ENCODE measurements around the gene ZNF280B.
"Not testable (repeated sequence)": the region's sequence is repeated elsewhere in the genome, so short reads cannot be mapped to it uniquely, and the experiment has no call there.

Gene ZNF280B

DNA sequence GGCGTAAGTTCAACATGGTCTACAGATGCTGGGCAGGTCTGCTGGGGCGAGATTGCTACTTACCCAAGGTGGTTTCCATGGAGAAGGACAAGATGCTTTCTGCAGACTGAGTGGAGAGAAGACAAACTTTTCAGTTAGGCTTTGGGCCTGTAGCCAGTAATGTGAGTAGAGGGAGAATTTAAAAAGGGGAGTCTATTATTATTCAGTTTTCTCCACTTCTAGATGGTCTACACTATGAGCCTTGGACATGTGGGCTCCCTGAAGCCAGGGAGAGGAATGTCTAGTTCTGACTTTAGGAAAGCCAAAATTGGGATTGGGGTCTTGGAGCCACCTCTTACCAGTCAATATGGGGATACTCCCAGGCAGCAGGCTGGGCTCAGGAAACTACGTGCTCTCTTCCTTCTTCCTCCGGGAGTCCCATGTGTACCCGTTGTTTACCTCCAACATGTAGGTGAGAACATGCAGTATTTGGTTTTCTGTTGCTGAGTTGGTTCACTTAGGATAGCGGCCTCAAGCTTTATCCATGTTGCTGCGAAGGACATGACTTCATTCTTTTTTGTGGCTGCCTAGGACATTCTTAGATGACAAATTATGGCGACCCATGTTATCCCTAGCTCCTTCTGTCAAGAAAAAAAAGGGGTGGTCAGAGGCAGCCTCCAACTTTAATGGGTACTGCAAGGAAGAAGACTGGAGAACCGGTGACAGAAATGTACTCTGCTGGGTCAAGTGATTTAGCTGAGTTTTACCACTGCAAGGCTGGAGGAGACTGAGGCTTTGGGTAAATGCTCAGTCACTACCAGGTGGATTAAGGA lies 26.3 kb upstream of the ZNF280B start:
- DNase-seq, result no peak

DNA sequence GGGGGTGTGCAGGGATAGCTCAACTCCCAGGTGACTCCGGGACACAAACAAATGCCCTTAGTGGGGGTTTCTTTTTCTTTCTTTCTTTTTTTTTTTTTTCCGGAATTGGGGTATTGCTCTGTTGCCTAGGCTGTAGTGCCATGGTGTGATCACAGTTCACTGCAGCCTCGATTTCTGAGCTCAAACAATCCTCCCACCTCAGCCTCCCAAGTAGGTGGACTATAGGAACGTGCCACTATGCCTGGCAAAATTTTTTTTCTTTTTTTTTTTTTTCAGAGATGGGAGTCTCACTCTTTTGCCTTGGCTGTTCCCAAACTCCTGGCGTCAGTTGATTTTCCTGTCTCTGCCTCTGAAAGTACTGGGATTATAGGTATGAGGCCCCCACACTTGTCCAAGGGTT lies 25.3 kb upstream of the ZNF280B start:
- no peak for DNase-seq

DNA sequence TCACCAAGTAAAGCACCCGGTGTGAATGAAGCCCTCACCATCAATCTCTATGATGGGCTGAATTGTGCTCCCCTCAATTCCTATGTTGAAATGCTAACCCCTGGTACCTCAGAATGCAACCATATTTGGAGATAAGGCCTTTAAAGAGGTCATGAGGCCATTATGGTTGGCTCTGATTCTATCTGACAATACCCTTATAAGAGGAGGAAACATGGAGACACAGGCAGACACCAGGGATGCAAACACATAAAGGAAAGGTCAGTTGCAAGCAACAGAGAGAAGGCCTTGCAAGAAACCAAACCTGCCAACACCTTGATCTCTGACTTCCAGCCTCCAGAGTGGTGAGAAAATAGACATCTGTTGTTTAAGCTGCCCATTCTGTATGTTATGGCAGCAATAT lies 24.9 kb upstream of the ZNF280B start:
- DNase-seq, result no peak

DNA sequence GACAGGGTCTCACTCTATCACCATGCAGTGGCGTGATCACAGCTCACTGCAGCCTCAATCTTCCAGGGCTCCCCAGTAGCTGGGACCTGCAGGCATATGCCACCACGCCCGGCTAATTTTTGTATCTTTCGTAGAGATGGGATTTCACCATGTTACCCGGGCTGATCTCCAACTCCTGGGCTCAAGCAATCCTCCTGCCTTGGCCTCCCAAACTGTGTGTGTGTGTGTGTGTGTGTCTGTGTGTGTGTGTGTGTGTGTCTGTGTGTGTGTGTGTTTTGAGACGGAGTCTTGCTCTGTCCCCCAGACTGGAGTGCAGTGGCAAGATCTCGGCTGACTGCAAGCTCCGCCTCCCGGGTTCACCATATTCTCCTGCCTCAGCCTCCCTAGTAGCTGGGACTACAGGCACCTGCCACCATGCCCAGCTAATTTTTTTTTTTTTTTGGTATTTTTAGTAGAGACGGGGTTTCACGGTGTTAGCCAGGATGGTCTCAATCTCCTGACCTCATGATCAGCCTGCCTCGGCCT lies 24.1 kb upstream of the ZNF280B start:
- DNase-seq, result not testable (repeated sequence)

DNA sequence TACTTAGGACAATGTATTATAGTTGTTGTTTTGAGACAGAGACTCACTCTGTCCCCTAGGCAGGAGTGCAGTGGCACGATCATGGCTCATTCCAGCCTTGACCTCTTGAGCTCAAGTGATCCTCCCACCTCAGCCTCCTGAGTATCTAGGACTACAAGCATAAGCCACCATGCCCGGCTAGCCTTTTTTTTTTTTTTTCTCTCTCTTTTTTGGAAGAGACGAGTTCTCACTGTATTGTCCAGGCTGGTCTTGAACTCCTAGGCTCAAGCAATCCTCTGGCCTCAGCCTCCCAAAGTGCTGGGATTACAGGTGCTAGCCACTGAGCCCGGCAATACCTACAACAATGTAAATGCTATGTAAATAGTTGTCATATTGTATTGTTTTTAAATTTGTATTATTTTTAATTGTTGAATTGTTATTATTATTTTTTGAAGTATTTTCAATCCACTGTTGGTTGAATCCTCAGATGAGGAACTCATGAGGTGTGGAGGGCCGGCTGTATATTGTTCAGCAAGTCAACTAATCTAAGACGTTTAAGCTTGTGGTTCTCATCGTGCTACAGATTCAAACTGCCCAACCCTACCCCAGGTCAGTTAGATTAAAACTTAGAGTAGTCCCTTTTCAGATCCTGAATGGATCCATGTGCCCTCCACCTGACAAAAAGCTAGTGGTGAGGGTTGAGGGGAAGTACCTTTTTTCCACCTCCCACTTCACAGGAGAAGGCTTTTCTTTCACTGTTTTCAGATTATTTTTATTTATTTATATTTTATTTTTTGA lies 23.4 kb upstream of the ZNF280B start:
- DNase-seq, result no peak

DNA sequence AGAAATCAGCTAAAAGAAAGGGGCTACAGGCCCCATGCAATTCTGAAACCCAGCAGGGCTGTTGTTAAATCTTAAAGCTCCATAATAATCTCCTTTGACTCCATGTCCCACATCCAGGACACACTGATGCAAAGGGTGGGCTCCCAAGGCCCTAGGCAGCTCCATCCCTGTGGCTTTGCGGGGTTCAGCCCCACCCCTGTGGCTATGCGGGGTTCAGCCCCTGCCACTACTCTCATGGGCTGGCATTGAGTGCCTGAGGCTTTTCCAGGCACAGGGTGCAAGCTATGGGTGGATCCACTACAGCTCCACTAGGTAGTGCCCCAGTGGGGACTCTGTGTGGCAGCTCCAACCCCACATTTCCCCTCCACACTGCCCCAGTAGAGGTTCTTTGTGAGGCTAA lies 20.2 kb upstream of the ZNF280B start:
- no peak for DNase-seq

DNA sequence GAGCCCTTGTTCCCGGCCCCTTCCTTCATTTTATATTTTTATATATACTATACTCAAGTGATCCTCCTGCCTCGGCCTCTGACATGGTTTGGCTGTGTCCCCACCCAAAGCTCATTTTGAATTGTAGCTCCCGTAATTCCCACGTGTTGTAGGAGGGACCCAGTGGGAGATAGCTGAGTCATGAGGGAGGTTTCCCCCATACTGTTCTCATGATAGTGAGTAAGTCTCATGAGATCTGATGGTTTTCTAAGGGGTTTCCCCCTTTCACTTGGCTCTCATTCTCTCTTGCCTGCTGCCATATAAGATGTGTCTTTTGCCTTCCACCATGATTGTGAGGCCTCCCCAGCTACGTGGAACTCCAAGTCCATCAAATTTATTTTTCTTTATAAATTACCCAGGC lies 18.8 kb upstream of the ZNF280B start:
- no peak for DNase-seq

DNA sequence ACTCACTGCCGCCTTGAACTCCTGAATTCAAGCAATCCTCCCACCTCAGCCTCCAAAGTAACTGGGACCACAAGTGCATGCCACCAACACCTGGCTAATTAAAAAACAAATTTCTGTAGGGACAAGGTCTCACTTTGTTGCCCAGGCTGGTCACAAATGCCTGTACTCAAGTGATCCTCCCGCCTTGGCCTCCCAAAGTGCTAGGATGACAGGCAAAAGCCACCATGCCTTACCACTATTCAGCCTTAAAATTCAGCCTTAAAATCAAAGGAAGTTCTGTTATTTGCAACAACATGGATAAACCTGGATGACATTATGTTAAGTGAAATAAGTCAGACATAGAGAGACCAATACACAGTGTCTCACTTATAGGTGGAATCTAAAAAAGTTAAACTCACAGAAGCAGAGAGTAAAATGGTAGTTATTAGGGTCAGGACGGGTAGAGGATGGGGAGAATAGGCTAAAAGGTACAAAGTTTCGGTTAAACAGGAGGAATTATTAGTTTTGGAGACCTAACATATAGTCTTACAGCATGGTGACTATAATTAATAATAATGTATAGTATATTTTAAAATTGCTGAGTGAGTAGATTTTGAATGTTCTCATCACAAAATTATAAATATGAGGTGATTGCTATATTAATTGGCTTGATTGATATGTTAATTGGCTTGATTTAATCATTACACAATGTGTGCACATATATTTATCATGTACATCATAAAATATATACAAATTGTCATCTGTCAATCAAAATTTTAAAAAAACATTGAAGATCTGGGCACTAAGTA lies 17.8 kb upstream of the ZNF280B start:
- no peak for DNase-seq

DNA sequence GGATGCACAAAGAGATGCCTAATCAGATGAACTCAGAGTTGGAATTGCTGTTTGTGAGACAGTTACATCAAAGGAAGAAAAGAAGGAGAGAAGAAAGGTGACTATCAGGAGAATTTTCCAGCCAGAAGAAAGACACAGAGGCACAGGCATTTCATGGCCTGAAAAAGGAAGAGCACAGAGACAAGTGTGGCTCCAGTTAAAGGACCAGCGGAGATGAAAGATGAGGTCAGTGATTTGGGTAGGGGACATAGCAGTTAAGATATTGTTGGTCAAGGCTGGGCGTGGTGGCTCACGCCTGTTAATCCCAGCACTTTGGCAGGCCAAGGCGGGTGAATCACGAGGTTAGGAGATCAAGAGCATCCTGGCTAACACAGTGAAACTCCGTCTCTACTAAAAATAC lies 15.0 kb upstream of the ZNF280B start:
- DNase-seq, result no peak

DNA sequence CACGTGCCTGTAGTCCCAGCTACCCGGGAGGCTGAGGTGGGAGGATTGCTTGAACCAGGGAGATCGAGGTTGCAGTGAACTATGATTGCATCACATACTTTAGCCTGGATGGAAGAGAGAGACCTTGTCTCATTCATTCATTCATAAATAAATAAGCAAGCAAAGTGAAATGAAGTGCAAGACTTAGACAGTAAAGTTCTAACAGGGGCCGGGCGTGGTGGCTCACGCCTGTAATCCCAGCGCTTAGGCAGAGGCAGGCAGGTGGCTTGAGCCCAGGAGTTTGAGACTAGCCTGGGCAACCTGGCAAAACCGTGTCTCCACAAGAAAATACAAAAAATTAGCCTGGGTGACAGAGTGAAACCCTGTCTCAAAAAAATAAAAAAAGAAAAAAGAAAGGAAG lies 13.1 kb upstream of the ZNF280B start:
- DNase-seq, result no peak

DNA sequence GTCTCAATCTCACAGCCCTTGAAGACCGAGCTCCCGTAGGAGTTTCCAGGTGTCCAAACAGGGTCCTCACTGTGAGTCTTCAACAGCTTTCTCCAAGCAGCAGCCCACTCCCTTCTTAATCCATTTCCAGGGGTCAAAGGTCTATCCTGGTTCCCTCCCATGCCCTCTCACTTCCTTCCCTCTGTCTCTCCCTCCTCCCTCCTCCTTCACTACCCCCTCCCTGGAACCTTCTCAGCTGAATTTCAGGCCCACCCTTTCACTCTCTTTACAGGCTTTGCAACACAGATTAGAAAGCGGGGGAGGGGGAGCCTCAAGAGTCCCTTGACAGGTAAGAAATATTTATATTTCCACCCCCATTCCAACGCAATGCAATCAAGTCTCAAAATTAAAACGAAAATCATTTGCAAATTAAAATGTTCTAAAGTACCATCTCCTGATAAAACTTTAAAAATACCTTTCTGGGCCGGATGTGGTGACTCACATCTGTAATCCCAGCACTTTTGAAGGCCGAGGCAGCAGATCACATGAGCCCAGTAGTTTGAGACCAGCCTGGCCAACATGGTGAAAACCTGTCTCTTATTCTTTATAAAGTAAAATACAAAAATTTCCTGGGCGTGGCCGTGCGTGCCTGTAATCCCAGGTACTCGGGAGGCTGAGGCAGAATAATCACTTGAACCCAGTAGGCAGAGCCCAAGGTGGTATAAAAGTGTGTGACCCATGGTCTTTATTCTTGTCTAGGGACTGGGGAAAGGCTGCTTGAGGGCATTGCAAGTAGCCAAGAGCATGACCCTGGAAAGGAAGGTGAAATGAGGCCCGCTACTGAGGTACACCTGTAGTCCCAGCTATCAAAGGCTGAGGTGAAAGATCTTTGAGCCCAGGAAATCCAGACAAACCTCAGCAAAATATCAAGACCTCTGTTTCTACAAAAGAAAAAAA lies 12.4 kb upstream of the ZNF280B start:
- no peak for DNase-seq

DNA sequence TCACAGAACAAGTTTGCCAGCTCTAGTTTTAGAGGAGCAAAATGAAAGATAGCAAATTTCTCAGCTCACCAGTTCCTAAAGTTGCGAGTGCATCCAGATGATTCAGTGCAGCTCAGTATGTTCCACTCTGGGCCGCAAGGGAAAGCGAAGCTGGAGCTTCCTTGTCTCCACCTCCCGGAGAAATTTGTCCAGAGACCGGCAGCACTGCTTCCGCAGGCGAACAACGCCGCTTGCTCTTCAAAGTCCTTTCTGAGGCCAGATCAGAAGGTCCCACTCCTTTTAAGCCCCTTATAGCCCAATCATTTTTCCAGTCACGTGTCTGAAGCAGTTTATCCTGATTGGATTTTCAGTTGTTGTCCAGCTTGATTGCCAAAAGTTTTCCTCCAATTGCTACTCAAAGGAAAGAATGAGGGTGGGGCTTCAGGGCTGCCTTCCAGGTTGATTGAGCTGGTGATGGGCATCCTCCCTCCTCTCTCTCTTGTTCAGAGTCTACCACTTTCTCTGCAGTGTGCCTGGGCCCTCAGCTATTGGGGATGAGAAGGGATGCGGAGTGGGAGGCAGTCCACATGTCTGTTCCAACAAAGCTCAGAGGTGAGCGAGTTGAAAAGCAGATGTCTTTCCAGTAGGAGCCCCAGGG lies 11.6 kb upstream of the ZNF280B start, which contains the start of gene ZNF280A:
Gene ZNF280A, minus strand, starts transcription at position 251 of the 637 bp plus-strand sequence. CDS start 4,640 bp downstream, outside the sequence.
- DNase-seq, result no peak

DNA sequence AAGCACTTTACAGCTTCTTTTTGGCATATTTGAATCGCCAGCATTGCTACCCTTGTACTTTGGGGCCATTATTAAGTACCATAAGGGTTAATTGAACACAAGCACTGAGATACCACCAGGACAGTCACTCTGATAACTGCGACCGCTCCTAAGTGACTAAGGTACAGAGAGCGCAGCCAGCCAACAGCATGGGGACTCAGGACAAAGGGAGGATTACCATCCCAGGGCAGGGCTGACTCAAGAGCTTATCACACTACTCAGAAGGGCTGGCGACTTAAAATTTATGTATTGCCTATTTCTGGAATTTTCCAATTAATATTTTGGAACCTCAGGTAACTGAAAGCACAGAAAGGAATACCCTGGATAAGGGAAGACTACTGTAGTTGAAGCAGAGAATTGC lies 11.0 kb upstream of the ZNF280B start:
- DNase-seq, result no peak

DNA sequence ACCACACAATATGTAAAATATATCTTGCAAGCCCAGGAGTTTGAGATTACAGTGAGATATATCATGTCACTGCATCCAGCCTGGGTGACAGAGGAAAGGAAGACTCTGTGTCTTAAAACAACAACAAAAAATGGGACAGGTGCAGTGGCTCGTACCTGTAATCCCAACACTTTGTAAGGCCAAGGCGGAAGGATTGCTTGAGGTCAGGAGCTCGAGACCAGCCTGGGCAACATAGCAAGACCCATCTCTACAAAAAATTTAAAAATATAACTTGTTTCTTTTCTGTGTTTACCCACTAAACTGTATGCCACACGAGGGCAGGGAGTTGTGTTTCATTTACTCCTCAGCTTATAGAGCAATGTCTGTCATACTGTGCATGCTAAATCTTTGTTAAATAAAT lies 8.4 kb upstream of the ZNF280B start:
- no peak for DNase-seq

DNA sequence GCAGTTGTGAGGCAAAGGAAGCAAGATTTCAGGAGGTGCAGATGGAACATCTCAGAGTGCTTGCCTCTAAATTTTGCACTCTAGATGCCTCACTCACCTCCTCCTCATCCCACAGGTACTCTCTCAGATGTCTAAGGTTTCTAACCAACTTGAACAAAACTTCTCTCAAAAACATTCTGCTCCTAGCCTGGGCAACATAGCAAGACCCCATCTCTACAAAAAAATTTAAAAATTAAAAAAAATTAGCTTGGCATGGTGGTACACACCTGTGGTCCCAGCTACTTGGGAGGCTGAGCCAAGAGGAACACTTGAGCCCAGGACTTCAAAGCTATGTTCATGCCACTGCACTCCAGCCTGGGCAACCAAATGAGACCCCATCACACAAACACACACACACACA lies 7.3 kb upstream of the ZNF280B start:
- DNase-seq, result no peak

DNA sequence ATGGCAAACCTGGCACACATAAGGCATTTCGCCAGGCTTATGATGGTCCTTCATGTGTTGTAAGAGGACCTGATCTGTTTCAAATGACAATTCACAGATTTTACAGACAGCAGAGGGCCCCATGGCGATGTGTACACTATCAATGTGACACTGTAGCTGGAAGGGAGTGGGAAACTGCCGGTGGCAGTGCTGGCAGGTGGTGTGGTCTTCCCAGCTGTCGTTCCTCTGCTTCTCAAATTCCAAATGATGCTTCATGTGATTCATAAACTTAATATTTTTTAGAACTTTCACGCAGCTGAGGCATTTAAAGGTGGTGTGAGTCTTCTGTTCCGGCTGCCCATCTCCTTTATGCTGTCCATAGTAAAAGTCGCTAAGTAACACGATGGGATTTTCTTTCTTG lies 5.9 kb upstream of the ZNF280B start:
- not testable (repeated sequence) for DNase-seq

DNA sequence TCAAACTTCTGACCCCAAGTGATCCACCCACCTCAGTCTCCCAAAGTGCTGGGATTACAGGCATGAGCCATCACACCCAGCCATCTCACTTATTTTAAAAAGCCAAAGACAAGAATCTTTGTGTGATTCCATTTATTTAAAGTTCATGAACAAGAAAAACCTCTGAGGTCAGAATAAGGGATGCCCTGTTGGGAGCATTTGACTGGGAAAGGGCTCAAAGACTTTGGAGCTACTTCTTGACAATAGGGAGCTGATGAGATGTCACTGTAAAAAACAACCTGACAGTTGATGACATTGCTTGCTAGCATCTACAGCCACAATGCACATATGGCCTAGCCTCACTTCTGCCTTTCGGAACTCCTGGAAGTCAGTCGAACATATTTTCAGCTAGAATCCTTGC lies 5.1 kb upstream of the ZNF280B start:
- no peak for DNase-seq

DNA sequence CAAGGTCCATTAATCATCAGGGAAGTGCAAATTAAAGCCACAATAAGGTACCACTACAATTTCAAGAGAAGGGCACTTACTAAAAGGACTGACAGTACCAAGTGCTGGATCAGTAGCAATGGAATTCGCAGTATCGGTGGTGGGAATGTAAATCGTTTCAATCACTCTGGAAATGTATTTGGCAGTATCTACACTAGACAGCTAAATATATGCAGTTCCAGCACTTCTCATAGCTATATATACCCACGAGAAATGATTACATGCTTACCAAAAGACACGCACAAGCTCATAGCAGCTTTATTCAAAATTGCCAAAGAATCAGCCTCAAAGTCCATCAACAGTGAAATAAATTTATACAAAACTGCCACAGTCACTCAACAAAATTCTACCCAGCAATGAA lies 4.4 kb upstream of the ZNF280B start:
- no peak for DNase-seq

DNA sequence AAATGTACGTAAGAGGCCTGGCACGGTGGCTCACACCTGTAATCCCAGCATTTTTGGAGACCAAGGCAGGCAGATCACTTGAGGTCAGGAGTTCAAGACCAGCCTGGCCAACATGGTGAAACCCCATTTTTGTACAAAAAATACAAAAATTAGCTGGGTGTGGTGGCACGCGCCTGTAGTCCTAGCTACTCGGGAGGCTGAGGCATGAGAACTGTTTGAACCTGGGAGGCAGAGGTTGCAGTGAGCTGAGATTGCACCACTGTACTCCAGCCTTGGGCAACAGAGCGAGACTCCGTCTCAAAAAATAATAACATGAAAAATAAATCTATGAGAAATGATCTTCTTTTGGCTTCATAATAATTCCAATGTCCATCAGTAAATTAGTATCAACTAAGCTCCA lies 2.3 kb upstream of the ZNF280B start:
- DNase-seq, result not testable (repeated sequence)

DNA sequence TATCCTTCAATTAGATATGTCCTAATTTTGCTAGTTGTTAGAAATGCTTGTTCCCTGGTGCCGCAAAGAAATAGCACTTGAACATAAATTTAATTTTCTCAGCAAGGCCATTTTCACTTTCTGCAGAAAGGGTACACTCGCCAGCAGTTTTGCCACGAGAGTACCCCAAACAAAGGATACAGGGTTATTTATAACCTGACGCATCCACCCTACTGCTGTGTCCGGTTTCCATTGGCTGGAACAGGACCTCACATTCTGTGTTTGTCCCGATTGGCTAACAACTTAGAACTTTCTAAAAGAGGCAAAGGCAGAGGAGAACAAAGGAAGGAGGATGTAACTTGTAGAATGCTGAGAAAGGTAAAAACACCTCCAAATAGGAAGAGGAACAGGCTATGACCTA lies 1.4 kb upstream of the ZNF280B start:
- DNase-seq, result not testable (repeated sequence)

DNA sequence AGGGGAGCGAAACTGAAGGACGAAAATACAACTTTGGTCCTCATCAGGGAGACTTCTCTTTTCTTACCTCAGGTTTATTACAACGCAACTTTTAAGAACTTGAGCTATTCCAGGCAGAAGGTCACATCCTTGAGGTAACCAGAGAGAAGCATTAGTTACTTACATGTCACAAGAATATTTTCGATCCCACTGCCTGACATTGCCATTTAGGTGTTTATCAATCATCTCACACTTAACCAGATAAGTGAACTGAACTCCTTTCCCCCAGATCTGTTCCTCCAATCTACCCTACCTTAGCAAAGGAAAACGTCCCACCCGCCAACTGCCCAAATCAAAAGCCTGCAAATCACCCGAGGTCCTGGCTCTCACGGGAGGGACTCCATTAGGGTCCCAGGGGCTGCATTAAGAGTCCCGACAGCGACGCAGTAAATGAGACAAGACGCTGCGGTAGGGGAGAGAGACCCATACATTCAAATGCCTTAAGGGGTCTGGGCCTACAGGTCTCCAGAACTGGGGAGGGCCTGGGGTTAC lies 734 bp downstream of the ZNF280B start:
- no peak for DNase-seq

Measured in activated CD4-positive, alpha-beta T cell treated with anti-CD3 and anti-CD28 coated beads for 4 hours (primary cell).